ENCODE results near the gene TMEM45A.

DNA sequence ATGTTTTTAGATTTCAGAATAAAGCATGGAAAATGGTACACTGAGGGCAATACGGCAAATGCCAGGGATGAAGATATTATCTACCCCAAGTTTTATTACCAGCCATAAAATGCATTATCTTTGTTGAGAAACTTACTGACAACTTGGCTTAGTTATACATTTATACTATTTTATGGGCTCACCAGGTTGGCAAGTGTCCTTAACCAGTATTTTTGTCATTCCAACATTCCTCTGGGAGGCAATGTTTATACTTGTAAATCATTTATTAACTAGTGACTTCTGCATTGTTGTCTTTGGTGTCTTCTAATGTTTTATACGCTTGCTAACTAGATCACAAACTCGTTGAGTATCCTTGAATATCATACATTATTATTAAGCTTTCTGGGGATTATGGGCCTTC lies 99.0 kb downstream of the TMEM45A start:
- TF ChIP-seq CTCF (conservative IDR thresholded peaks at IDR 0.05 in 1 of 2, IDR thresholded peaks at IDR 0.05 in 1 of 2; ENCODE audit: extremely low read depth in 1 of 2, insufficient read depth in 1 of 2, low read depth in 1 of 2, low read length in 2 of 2) (no peak), EZH2 (IDR thresholded peaks at IDR 0.05; ENCODE audit: borderline replicate concordance, low read length) (no peak)
